Activated CD8-positive, alpha-beta memory T cell treated with anti-CD3 and anti-CD28 coated beads for 1 hour (primary cell): ENCODE measurements around the gene LRP1B.

Source experiments
- DNase-seq, 2 donors: peaks; one replicate each; pipeline ENCODE4 v3.0.0-alpha.2; 2020; ENCODE audit warnings: low read depth in 1 of 2; ENCODE audit errors: extremely low read depth in 1 of 2

LRP1B gene

GRCh38 chr2:141475801-141476200 is 655.0 kb downstream of the LRP1B start:
- no peak for DNase-seq

- DNase-seq = no peak
These were observed 662.1 kb downstream of the LRP1B start for GRCh38 chr2:141468761-141469160.

GRCh38 chr2:141467331-141467730 is 663.5 kb downstream of the LRP1B start:
- no peak for DNase-seq

- DNase-seq = no peak
These were observed 665.8 kb downstream of the LRP1B start for GRCh38 chr2:141464995-141465394.

GRCh38 chr2:141458351-141458750 is 672.5 kb downstream of the LRP1B start:
- DNase-seq = no peak

- no peak for DNase-seq
These were observed 674.9 kb downstream of the LRP1B start for GRCh38 chr2:141455877-141456276.

- DNase-seq = no peak
These were observed 675.5 kb downstream of the LRP1B start for GRCh38 chr2:141455211-141455826.

GRCh38 chr2:141440072-141440635 is 690.7 kb downstream of the LRP1B start:
- DNase-seq = no peak

- DNase-seq = no peak
These were observed 691.3 kb downstream of the LRP1B start for GRCh38 chr2:141439524-141439923.

- no peak for DNase-seq
These were observed 692.3 kb downstream of the LRP1B start for GRCh38 chr2:141438536-141438935.

GRCh38 chr2:141437521-141437920 is 693.3 kb downstream of the LRP1B start:
- DNase-seq = no peak

GRCh38 chr2:141423124-141423523 is 707.7 kb downstream of the LRP1B start:
- no peak for DNase-seq

GRCh38 chr2:141417246-141417797 is 713.5 kb downstream of the LRP1B start:
- DNase-seq = no peak

- no peak for DNase-seq
These were observed 719.4 kb downstream of the LRP1B start for GRCh38 chr2:141411419-141411818.

- DNase-seq = no peak
These were observed 731.5 kb downstream of the LRP1B start for GRCh38 chr2:141399270-141399669.

- DNase-seq = no peak
These were observed 737.6 kb downstream of the LRP1B start for GRCh38 chr2:141393214-141393545.

- no peak for DNase-seq
These were observed 738.2 kb downstream of the LRP1B start for GRCh38 chr2:141392517-141393213.

- DNase-seq = no peak
These were observed 744.6 kb downstream of the LRP1B start for GRCh38 chr2:141386168-141386567.

GRCh38 chr2:141384676-141385075 is 746.1 kb downstream of the LRP1B start:
- no peak for DNase-seq

- no peak for DNase-seq
These were observed 748.9 kb downstream of the LRP1B start for GRCh38 chr2:141381946-141382345.

- no peak for DNase-seq
These were observed 750.5 kb downstream of the LRP1B start for GRCh38 chr2:141380008-141380979.
